GF-D8 (cell line): Measurements from ENCODE around the gene GRK7.
"Not testable (repeated sequence)": the region's sequence is repeated elsewhere in the genome, so short reads cannot be mapped to it uniquely, and the experiment has no call there.

Source experiments
- DNase-seq: peaks from one replicate; lab custom pipeline; 2025; lab: John Stamatoyannopoulos, UW

Gene GRK7

GRCh38 chr3:141762552-141762951 lies 656 bp upstream of the GRK7 start:
- not testable (repeated sequence) for DNase-seq

GRCh38 chr3:141764045-141764444 lies 837 bp downstream of the GRK7 start:
- DNase-seq = no peak

- no peak for DNase-seq
Measured at GRCh38 chr3:141764465-141764864, 1.3 kb downstream of the GRK7 start.

- DNase-seq = peak; percentile 69
Measured at GRCh38 chr3:141764986-141765385, 1.8 kb downstream of the GRK7 start.

GRCh38 chr3:141767066-141767465 lies 3.9 kb downstream of the GRK7 start:
- DNase-seq = no peak

- no peak for DNase-seq
Measured at GRCh38 chr3:141769221-141769894, 6.2 kb downstream of the GRK7 start.

GRCh38 chr3:141773676-141774075 lies 10.5 kb downstream of the GRK7 start:
- no peak for DNase-seq

- no peak for DNase-seq
Measured at GRCh38 chr3:141776376-141776775, 13.2 kb downstream of the GRK7 start.

- DNase-seq = no peak
Measured at GRCh38 chr3:141776885-141777284, 13.7 kb downstream of the GRK7 start.

GRCh38 chr3:141777957-141778813 lies 15.0 kb downstream of the GRK7 start:
- DNase-seq = no peak

GRCh38 chr3:141779667-141780066 lies 16.5 kb downstream of the GRK7 start:
- no peak for DNase-seq

GRCh38 chr3:141782386-141782932 lies 19.3 kb downstream of the GRK7 start:
- no peak for DNase-seq

- no peak for DNase-seq
Measured at GRCh38 chr3:141783632-141784031, 20.4 kb downstream of the GRK7 start.

GRCh38 chr3:141784096-141784495 lies 20.9 kb downstream of the GRK7 start:
- DNase-seq = no peak

- DNase-seq = no peak
Measured at GRCh38 chr3:141784531-141784930, 21.3 kb downstream of the GRK7 start.

GRCh38 chr3:141788149-141788548 lies 24.9 kb downstream of the GRK7 start:
- DNase-seq = no peak

GRCh38 chr3:141788750-141789149 lies 25.5 kb downstream of the GRK7 start:
- DNase-seq = not testable (repeated sequence)

- no peak for DNase-seq
Measured at GRCh38 chr3:141789281-141789680, 26.1 kb downstream of the GRK7 start.

- DNase-seq = no peak
Measured at GRCh38 chr3:141790171-141790570, 27.0 kb downstream of the GRK7 start.

- DNase-seq = no peak
Measured at GRCh38 chr3:141792495-141792894, 29.3 kb downstream of the GRK7 start.

- no peak for DNase-seq
Measured at GRCh38 chr3:141793476-141794260, 30.5 kb downstream of the GRK7 start.

GRCh38 chr3:141795276-141795675 lies 32.1 kb downstream of the GRK7 start:
- no peak for DNase-seq
